B cell (primary cell): ENCODE data around the gene DAB1. TPM values are rescaled to one million over a fixed set of nuclear protein-coding genes. Genes with fewer than 3 reads are reported as not detected.

ENCODE experiments used
- ATAC-seq: fragments of 200-7000 bp; cut with Tn5 transposase; one replicate; pipeline ENCODE4 v1.10.0; 2021; ENCODE audit warnings: low read depth, mild to moderate bottlenecking, moderate number of reproducible peaks, moderate library complexity
- CTCF ChIA-PET: fragments of 350-600 bp; sonication (Branson Sonifier 250); formaldehyde crosslinking; loops from one replicate; lab custom pipeline; 2021; ENCODE audit warnings: antibody characterized with exemption, inconsistent platforms; lab: Charles Lee
- POLR2A ChIA-PET: fragments of 350-600 bp; sonication (Branson Sonifier 250); formaldehyde crosslinking; loops from one replicate; lab custom pipeline; 2021; ENCODE audit warnings: antibody characterized with exemption; lab: Charles Lee
- DNase-seq: peaks from one replicate; pipeline ENCODE4 v3.0.0; 2013
- H2AFZ ChIP-seq: 2 replicates; pipeline ENCODE4 v1.6.1; 2012; ENCODE audit warnings: mild to moderate bottlenecking, low read depth, low read length; ENCODE audit not compliant: insufficient read depth, poor library complexity, severe bottlenecking
- H3K27ac ChIP-seq, 2 donors: 1 replicate in 1 of 2; 2 replicates in 1 of 2; pipeline ENCODE4 v1.5.1; 2012 to 2013; ENCODE audit warnings: low read length in 2 of 2, mild to moderate bottlenecking in 2 of 2, moderate library complexity in 1 of 2
- H3K27me3 ChIP-seq, 4 experiments: fragments of 200-600 bp in 1 of 4; sonication (generic) in 1 of 4; replicated peaks in 1 of 4; 1 replicate in 2 of 4; 2 replicates in 2 of 4; pipeline versions ENCODE4 v1.6.1 to v1.7.0; 2013 to 2016; ENCODE audit warnings: low read length in 3 of 4, mild to moderate bottlenecking in 2 of 4, mixed read lengths in 1 of 4, moderate library complexity in 1 of 4; ENCODE audit not compliant: insufficient read depth in 4 of 4, control insufficient read depth in 3 of 4; ENCODE audit errors: control extremely low read depth in 1 of 4
- H3K36me3 ChIP-seq, 2 experiments: replicated peaks in 1 of 2; 1 replicate in 1 of 2; 2 replicates in 1 of 2; pipeline versions ENCODE4 v1.6.1 to v1.7.1; 2013; ENCODE audit warnings: low read length in 1 of 2; ENCODE audit not compliant: insufficient read depth in 2 of 2, control insufficient read depth in 1 of 2; ENCODE audit errors: control extremely low read depth in 1 of 2, extremely low read depth in 1 of 2
- H3K4me1 ChIP-seq, 2 donors: fragments of 200-600 bp in 1 of 2; sonication (generic) in 1 of 2; 1 replicate in 1 of 2; 2 replicates in 1 of 2; pipeline versions ENCODE4 v1.5.1 to v1.6.1; 2013 to 2017; ENCODE audit warnings: low read length in 2 of 2; ENCODE audit not compliant: control insufficient read depth in 2 of 2, insufficient read depth in 2 of 2
- H3K4me2 ChIP-seq: replicated peaks from 2 replicates; pipeline ENCODE3; 2012; ENCODE audit warnings: mild to moderate bottlenecking, low read depth, low read length; ENCODE audit not compliant: poor library complexity, severe bottlenecking
- H3K4me3 ChIP-seq, 5 experiments: fragments of 200-600 bp in 1 of 5; sonication (generic) in 1 of 5; 1 replicate in 3 of 5; 2 replicates in 2 of 5; pipeline versions ENCODE4 v1.5.1 to v1.7.0; 2011 to 2016; ENCODE audit warnings: low read length in 4 of 5, mild to moderate bottlenecking in 4 of 5, low read depth in 2 of 5, control low read depth in 1 of 5, moderate library complexity in 1 of 5; ENCODE audit not compliant: insufficient read depth in 1 of 5; ENCODE audit errors: control extremely low read depth in 1 of 5, extremely low read depth in 1 of 5
- H3K79me2 ChIP-seq: fragments of 200-600 bp; sonication (generic); one replicate; pipeline ENCODE4 v1.6.0; 2016; ENCODE audit warnings: low read length; ENCODE audit not compliant: control insufficient read depth, insufficient read depth
- H3K9ac ChIP-seq: fragments of 200-600 bp; sonication (generic); 2 replicates; pipeline ENCODE4 v1.6.1; 2017; ENCODE audit warnings: mild to moderate bottlenecking, low read length, moderate library complexity
- H3K9me3 ChIP-seq, 3 donors: one replicate each; pipeline versions ENCODE4 v1.6.1 to v1.7.1; 2013; ENCODE audit warnings: low read length in 2 of 3; ENCODE audit not compliant: control insufficient read depth in 2 of 3, insufficient read depth in 1 of 3; ENCODE audit errors: control extremely low read depth in 1 of 3
- H4K20me1 ChIP-seq: 2 replicates; pipeline ENCODE4 v1.6.0; 2012; ENCODE audit warnings: mild to moderate bottlenecking, low read length; ENCODE audit not compliant: insufficient read depth, control insufficient read depth, poor library complexity, severe bottlenecking
- H3K27ac Mint-ChIP-seq: one replicate; pipeline ENCODE4 v1.8.0; 2021; ENCODE audit warnings: mixed read lengths
- H3K27me3 Mint-ChIP-seq: one replicate; pipeline ENCODE4 v1.8.0; 2021; ENCODE audit warnings: mixed read lengths
- H3K4me1 Mint-ChIP-seq: one replicate; pipeline ENCODE4 v1.8.0; 2021; ENCODE audit warnings: mixed read lengths
- H3K4me3 Mint-ChIP-seq: one replicate; pipeline ENCODE4 v1.8.0; 2021; ENCODE audit warnings: mixed read lengths
- H3K9me3 Mint-ChIP-seq: one replicate; pipeline ENCODE4 v1.8.0; 2022; ENCODE audit warnings: mixed read lengths; ENCODE audit not compliant: insufficient read depth
- EZH2 ChIP-seq: IDR thresholded peaks from 2 replicates; pipeline ENCODE4 v1.6.1; 2012; ENCODE audit warnings: borderline replicate concordance, low read depth, mild to moderate bottlenecking, moderate library complexity, low read length; ENCODE audit not compliant: insufficient read depth, poor library complexity, severe bottlenecking
- WGBS: methylation state at CpG from one replicate; pipeline ENCODE4 v1.1.5; 2013; ENCODE audit warnings: missing lambda C conversion rate; ENCODE audit not compliant: insufficient coverage; 5-methylcytosine and 5-hydroxymethylcytosine counted together
- intact Hi-C: fragments of 100-400 bp; cut with micrococcal nuclease; formaldehyde crosslinking; loops from one replicate; pipeline ENCODE4 v1.10.0; 2022
- polyA plus RNA-seq: library from polyadenylated mRNA; depleted of rRNA; stranded (reverse); fragments of >200 nt; gene quantifications from 2 replicates; pipeline ENCODE4 v1.2.3, GENCODE V29; 2012
- total RNA-seq, 2 donors: library from RNA; stranded (reverse); fragments of 120-200 nt in 1 of 2; gene quantifications; 1 replicate in 1 of 2; 2 replicates in 1 of 2; pipeline versions ENCODE4 v1.2.3 to v1.2.4, GENCODE V29; 2013 to 2022
- TF ChIP-seq, protein P1 (sequence below): fragments of 200-600 bp; IDR thresholded peaks from one replicate; pipeline ENCODE4 v1.8.0; 2022; ENCODE audit warnings: antibody characterized with exemption, mild to moderate bottlenecking

Gene DAB1
- total and polyA plus RNA-seq, 2 donors (not counting 1 experiment from before 2014, with no cell fraction given): not detected

GRCh38 chr1:56985857-56986256 is 438.0 kb downstream of the DAB1 start:
- H3K4me3 Mint-ChIP-seq: no peak overlapping the region
- Histone ChIP-seq H3K4me2 (no peak overlapping the region), H4K20me1 (no peaks in the 10 kb centered on the region), H3K4me1 (no peaks in the 10 kb centered on the region), H3K9me3 (no peaks in the 10 kb centered on the region), H3K27ac (no peak overlapping the region), H2AFZ (no peak overlapping the region), H3K36me3 (no peaks in the 10 kb centered on the region), H3K9ac (no peak overlapping the region), H3K4me3 (no peak overlapping the region), H3K27me3 (no peaks in the 10 kb centered on the region), H3K79me2 (no peaks in the 10 kb centered on the region)
- 100% methylated on average over 2 of the region's 2 CpGs for WGBS
- H3K27me3 Mint-ChIP-seq: peaks cover 6% of the 10 kb centered on the region
- H3K4me1 Mint-ChIP-seq: no peaks in the 10 kb centered on the region
- H3K27ac Mint-ChIP-seq: no peak overlapping the region
- ATAC-seq: no peak
- no peak for DNase-seq
- POLR2A ChIA-PET: no interaction called here
- CTCF ChIA-PET: no interaction called here
- no peaks in the 10 kb centered on the region for H3K9me3 Mint-ChIP-seq
- intact Hi-C loops: no loop called here
- no peak for TF ChIP-seq EZH2
- TF ChIP-seq, protein P1, sequence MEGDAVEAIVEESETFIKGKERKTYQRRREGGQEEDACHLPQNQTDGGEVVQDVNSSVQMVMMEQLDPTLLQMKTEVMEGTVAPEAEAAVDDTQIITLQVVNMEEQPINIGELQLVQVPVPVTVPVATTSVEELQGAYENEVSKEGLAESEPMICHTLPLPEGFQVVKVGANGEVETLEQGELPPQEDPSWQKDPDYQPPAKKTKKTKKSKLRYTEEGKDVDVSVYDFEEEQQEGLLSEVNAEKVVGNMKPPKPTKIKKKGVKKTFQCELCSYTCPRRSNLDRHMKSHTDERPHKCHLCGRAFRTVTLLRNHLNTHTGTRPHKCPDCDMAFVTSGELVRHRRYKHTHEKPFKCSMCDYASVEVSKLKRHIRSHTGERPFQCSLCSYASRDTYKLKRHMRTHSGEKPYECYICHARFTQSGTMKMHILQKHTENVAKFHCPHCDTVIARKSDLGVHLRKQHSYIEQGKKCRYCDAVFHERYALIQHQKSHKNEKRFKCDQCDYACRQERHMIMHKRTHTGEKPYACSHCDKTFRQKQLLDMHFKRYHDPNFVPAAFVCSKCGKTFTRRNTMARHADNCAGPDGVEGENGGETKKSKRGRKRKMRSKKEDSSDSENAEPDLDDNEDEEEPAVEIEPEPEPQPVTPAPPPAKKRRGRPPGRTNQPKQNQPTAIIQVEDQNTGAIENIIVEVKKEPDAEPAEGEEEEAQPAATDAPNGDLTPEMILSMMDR: no peak

DNA sequence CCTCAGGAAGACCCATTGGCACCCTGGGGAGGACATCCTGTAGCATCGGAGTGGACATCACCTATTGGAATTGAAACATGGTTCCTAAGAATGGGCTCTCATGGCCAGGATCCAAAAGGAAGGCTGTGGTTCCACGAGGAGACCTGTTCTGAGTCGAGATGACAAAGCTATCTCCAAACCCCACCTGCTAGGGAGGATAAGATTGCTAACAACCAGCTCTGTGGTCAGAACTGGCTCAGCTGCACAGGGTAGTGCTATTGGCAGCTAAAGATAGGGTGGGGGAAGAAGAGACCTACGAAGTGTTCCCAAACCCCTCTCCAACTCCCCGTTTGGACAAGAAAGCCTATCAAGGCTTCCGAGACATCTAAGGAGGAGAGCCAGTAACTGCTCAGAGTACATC is 440.4 kb downstream of the DAB1 start:
- H3K36me3 ChIP-seq: no peaks in the 10 kb centered on the region
- CTCF ChIA-PET: no interaction called here
- WGBS: 89% methylated on average over 1 of the region's 6 CpGs
- no peaks in the 10 kb centered on the region for H3K27me3 ChIP-seq
- no peak for ATAC-seq
- no peak overlapping the region for H3K4me3 Mint-ChIP-seq
- H2AFZ ChIP-seq: no peak overlapping the region
- no peak overlapping the region for H3K4me2 ChIP-seq
- no peaks in the 10 kb centered on the region for H3K9me3 ChIP-seq
- H3K27me3 Mint-ChIP-seq: peaks cover 11% of the 10 kb centered on the region
- TF ChIP-seq, protein P1: no peak
- POLR2A ChIA-PET: no interaction called here
- H3K27ac ChIP-seq: no peak overlapping the region
- H4K20me1 ChIP-seq: no peaks in the 10 kb centered on the region
- DNase-seq: no peak
- H3K27ac Mint-ChIP-seq: no peak overlapping the region
- no peak overlapping the region for H3K4me3 ChIP-seq
- intact Hi-C loops: no loop called here
- no peaks in the 10 kb centered on the region for H3K4me1 ChIP-seq
- no peaks in the 10 kb centered on the region for H3K4me1 Mint-ChIP-seq
- no peaks in the 10 kb centered on the region for H3K9me3 Mint-ChIP-seq
- no peaks in the 10 kb centered on the region for H3K79me2 ChIP-seq
- H3K9ac ChIP-seq: no peak overlapping the region
